Measurements from ENCODE around the gene SLAMF6.

The SLAMF6 gene

DNA sequence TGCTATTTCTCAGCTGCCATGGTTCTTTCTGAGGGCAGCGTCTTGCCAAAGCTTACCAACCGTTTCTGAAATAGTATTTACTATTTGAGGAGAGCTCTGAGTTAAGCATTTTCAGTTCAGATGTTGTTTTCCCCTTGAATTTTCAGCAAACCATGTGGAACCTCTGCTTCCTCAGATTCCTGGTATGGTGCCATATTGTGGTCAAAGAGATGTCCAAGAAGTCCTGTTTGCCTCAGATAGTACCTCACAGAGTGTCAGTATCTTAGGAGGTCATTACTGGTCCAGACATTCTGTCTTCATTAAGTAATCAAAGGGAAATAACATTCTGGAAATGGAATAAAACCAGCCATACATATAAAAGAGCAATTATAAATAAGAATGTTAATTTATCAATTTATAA lies 86.1 kb downstream of the SLAMF6 start:
- TF ChIP-seq, protein P1, sequence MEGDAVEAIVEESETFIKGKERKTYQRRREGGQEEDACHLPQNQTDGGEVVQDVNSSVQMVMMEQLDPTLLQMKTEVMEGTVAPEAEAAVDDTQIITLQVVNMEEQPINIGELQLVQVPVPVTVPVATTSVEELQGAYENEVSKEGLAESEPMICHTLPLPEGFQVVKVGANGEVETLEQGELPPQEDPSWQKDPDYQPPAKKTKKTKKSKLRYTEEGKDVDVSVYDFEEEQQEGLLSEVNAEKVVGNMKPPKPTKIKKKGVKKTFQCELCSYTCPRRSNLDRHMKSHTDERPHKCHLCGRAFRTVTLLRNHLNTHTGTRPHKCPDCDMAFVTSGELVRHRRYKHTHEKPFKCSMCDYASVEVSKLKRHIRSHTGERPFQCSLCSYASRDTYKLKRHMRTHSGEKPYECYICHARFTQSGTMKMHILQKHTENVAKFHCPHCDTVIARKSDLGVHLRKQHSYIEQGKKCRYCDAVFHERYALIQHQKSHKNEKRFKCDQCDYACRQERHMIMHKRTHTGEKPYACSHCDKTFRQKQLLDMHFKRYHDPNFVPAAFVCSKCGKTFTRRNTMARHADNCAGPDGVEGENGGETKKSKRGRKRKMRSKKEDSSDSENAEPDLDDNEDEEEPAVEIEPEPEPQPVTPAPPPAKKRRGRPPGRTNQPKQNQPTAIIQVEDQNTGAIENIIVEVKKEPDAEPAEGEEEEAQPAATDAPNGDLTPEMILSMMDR (IDR thresholded peaks at IDR 0.05; ENCODE audit: control extremely low read depth, extremely low read depth, low read depth, missing control alignments) = no peak
- POLR2A ChIA-PET = no interaction called here
- no peak for DNase-seq (ENCODE audit: extremely low spot score)
- CTCF ChIA-PET = interaction anchor here (2.3 kb wide), 1 partner anchor 15 kb away, joined by 6 read pairs; no protein-coding TSS in a partner anchor
